Ectodermal cell (in vitro differentiated cells): Measurements from ENCODE around the gene NPAS2.

ENCODE experiments used
- H3K27ac ChIP-seq: 2 replicates; pipeline ENCODE4 v1.7.0; 2013; ENCODE audit warnings: mild to moderate bottlenecking, low read depth, low read length; ENCODE audit not compliant: insufficient read depth, poor library complexity, severe bottlenecking
- H3K27me3 ChIP-seq: 2 replicates; pipeline ENCODE4 v1.7.0; 2013; ENCODE audit warnings: mild to moderate bottlenecking, low read length; ENCODE audit not compliant: insufficient read depth, control insufficient read depth, poor library complexity, severe bottlenecking
- H3K36me3 ChIP-seq: one replicate; pipeline ENCODE4 v1.7.0; 2013; ENCODE audit warnings: low read length; ENCODE audit not compliant: control insufficient read depth, insufficient read depth
- H3K4me1 ChIP-seq: one replicate; pipeline ENCODE4 v1.7.0; 2013; ENCODE audit warnings: low read length; ENCODE audit not compliant: control insufficient read depth, insufficient read depth
- H3K4me3 ChIP-seq: 2 replicates; pipeline ENCODE4 v1.7.0; 2013; ENCODE audit warnings: low read depth, low read length, control low read depth; ENCODE audit not compliant: insufficient read depth
- H3K9me3 ChIP-seq: 2 replicates; pipeline ENCODE4 v1.7.0; 2013; ENCODE audit warnings: mild to moderate bottlenecking, low read length, moderate library complexity; ENCODE audit not compliant: control insufficient read depth
- WGBS, 2 experiments: methylation state at CpG; one replicate each; pipeline ENCODE4 v1.1.7; 2013; ENCODE audit warnings: missing lambda C conversion rate in 2 of 2; 5-methylcytosine and 5-hydroxymethylcytosine counted together

Gene NPAS2

GRCh38 chr2:100987536-100987935 is 167.6 kb downstream of the NPAS2 start:
- Histone ChIP-seq H3K27me3 (no peaks in the 10 kb centered on the region), H3K36me3 (no peaks in the 10 kb centered on the region), H3K4me3 (no peak overlapping the region), H3K4me1 (no peaks in the 10 kb centered on the region), H3K9me3 (no peaks in the 10 kb centered on the region), H3K27ac (no peak overlapping the region)
- 90 to 94% methylated on average over 3 of the region's 3 CpGs for WGBS, 2 experiments

GRCh38 chr2:100987974-100988373 is 168.0 kb downstream of the NPAS2 start:
- Histone ChIP-seq H3K36me3 (no peaks in the 10 kb centered on the region), H3K4me1 (no peaks in the 10 kb centered on the region), H3K27ac (no peak overlapping the region), H3K27me3 (no peaks in the 10 kb centered on the region), H3K9me3 (no peaks in the 10 kb centered on the region), H3K4me3 (no peak overlapping the region)
- WGBS, 2 experiments, result 93% methylated on average over 4 of the region's 4 CpGs

- WGBS, 2 experiments, result 88 to 92% methylated on average over 7 to 8 of the region's 8 CpGs
- H3K9me3 ChIP-seq, result no peaks in the 10 kb centered on the region
- no peaks in the 10 kb centered on the region for H3K4me1 ChIP-seq
- no peaks in the 10 kb centered on the region for H3K36me3 ChIP-seq
- H3K4me3 ChIP-seq, result no peak overlapping the region
- no peaks in the 10 kb centered on the region for H3K27me3 ChIP-seq
- H3K27ac ChIP-seq, result no peak overlapping the region
Measured at GRCh38 chr2:100988630-100989417, 168.9 kb downstream of the NPAS2 start.

GRCh38 chr2:100989666-100990065 is 169.7 kb downstream of the NPAS2 start:
- H3K27me3 ChIP-seq, result no peaks in the 10 kb centered on the region
- no peak overlapping the region for H3K4me3 ChIP-seq
- no peak overlapping the region for H3K27ac ChIP-seq
- H3K36me3 ChIP-seq, result no peaks in the 10 kb centered on the region
- 95 to 97% methylated on average over 3 of the region's 3 CpGs for WGBS, 2 experiments
- H3K4me1 ChIP-seq, result no peaks in the 10 kb centered on the region
- H3K9me3 ChIP-seq, result no peaks in the 10 kb centered on the region

- no peaks in the 10 kb centered on the region for H3K9me3 ChIP-seq
- H3K4me1 ChIP-seq, result no peaks in the 10 kb centered on the region
- no peak overlapping the region for H3K27ac ChIP-seq
- no peaks in the 10 kb centered on the region for H3K36me3 ChIP-seq
- 93 to 95% methylated on average over 9 of the region's 9 CpGs for WGBS, 2 experiments
- no peaks in the 10 kb centered on the region for H3K27me3 ChIP-seq
- no peak overlapping the region for H3K4me3 ChIP-seq
Measured at GRCh38 chr2:100990166-100990565, 170.2 kb downstream of the NPAS2 start.

GRCh38 chr2:100990650-100991403 is 170.9 kb downstream of the NPAS2 start:
- H3K36me3 ChIP-seq, result no peaks in the 10 kb centered on the region
- no peak overlapping the region for H3K4me3 ChIP-seq
- H3K9me3 ChIP-seq, result no peaks in the 10 kb centered on the region
- no peaks in the 10 kb centered on the region for H3K4me1 ChIP-seq
- 83 to 85% methylated on average over 24 of the region's 24 CpGs for WGBS, 2 experiments
- no peaks in the 10 kb centered on the region for H3K27me3 ChIP-seq
- H3K27ac ChIP-seq, result no peak overlapping the region

GRCh38 chr2:100991404-100991773 is 171.4 kb downstream of the NPAS2 start:
- H3K4me3 ChIP-seq, result no peak overlapping the region
- no peaks in the 10 kb centered on the region for H3K27me3 ChIP-seq
- no peaks in the 10 kb centered on the region for H3K9me3 ChIP-seq
- H3K27ac ChIP-seq, result no peak overlapping the region
- H3K36me3 ChIP-seq, result no peaks in the 10 kb centered on the region
- H3K4me1 ChIP-seq, result no peaks in the 10 kb centered on the region
- 90 to 93% methylated on average over 5 of the region's 5 CpGs for WGBS, 2 experiments

- 83 to 92% methylated on average over 6 of the region's 6 CpGs for WGBS, 2 experiments
- no peaks in the 10 kb centered on the region for H3K36me3 ChIP-seq
Measured at GRCh38 chr2:100992262-100992661, 172.3 kb downstream of the NPAS2 start.

GRCh38 chr2:100993294-100993693 is 173.4 kb downstream of the NPAS2 start:
- WGBS, 2 experiments, result 92 to 95% methylated on average over 17 of the region's 17 CpGs

More at GRCh38 chr2:100992262-100992661, 172.3 kb downstream of the NPAS2 start:
- Histone ChIP-seq H3K4me3 (no peak overlapping the region), H3K9me3 (no peaks in the 10 kb centered on the region), H3K4me1 (no peaks in the 10 kb centered on the region), H3K27me3 (no peaks in the 10 kb centered on the region), H3K27ac (no peak overlapping the region)

GRCh38 chr2:100995309-100996075 is 175.6 kb downstream of the NPAS2 start:
- Histone ChIP-seq H3K27ac (no peak overlapping the region), H3K9me3 (no peaks in the 10 kb centered on the region), H3K4me1 (no peaks in the 10 kb centered on the region), H3K36me3 (no peaks in the 10 kb centered on the region), H3K4me3 (no peak overlapping the region), H3K27me3 (no peaks in the 10 kb centered on the region)
- WGBS, 2 experiments, result 93 to 94% methylated on average over 28 of the region's 28 CpGs

More at GRCh38 chr2:100993294-100993693, 173.4 kb downstream of the NPAS2 start:
- no peak overlapping the region for H3K27ac ChIP-seq
- H3K27me3 ChIP-seq, result no peaks in the 10 kb centered on the region
- H3K9me3 ChIP-seq, result no peaks in the 10 kb centered on the region
- H3K4me3 ChIP-seq, result no peak overlapping the region
- H3K36me3 ChIP-seq, result no peaks in the 10 kb centered on the region
- H3K4me1 ChIP-seq, result no peaks in the 10 kb centered on the region
